ENCODE data around the gene JMY.

DNA sequence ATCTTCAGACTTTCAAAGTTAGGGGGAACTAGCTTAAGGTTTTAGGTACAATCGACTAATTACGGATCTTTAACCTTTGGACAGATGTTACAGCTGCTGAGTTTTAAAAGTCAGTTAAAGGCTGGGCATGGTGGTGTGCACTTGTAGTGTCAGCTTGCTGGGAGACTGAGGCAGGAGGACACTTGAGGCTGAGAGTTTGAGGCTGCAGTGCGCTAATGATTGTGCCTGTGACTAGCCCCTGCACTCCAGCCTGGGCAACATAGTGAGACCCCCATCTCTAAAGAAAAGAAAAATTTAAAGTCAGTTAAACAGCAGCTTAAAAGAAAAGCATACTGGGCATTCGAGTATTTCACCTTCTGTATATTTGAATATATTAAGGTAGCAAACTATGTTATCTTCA, 51.4 kb downstream of the JMY start:
- TF ChIP-seq EZH2phosphoT487 (IDR thresholded peaks at IDR 0.05; ENCODE audit: low read depth, severe bottlenecking, unreplicated experiment): no peak
- TF ChIP-seq, protein P1, sequence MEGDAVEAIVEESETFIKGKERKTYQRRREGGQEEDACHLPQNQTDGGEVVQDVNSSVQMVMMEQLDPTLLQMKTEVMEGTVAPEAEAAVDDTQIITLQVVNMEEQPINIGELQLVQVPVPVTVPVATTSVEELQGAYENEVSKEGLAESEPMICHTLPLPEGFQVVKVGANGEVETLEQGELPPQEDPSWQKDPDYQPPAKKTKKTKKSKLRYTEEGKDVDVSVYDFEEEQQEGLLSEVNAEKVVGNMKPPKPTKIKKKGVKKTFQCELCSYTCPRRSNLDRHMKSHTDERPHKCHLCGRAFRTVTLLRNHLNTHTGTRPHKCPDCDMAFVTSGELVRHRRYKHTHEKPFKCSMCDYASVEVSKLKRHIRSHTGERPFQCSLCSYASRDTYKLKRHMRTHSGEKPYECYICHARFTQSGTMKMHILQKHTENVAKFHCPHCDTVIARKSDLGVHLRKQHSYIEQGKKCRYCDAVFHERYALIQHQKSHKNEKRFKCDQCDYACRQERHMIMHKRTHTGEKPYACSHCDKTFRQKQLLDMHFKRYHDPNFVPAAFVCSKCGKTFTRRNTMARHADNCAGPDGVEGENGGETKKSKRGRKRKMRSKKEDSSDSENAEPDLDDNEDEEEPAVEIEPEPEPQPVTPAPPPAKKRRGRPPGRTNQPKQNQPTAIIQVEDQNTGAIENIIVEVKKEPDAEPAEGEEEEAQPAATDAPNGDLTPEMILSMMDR (IDR thresholded peaks at IDR 0.05; ENCODE audit: poor library complexity): no peak
